COR-L47 (cell line): ENCODE results near the gene ATP2B1.

Experiments used
- DNase-seq: peaks from one replicate; lab custom pipeline; 2025; lab: John Stamatoyannopoulos, UW

The ATP2B1 gene

DNA sequence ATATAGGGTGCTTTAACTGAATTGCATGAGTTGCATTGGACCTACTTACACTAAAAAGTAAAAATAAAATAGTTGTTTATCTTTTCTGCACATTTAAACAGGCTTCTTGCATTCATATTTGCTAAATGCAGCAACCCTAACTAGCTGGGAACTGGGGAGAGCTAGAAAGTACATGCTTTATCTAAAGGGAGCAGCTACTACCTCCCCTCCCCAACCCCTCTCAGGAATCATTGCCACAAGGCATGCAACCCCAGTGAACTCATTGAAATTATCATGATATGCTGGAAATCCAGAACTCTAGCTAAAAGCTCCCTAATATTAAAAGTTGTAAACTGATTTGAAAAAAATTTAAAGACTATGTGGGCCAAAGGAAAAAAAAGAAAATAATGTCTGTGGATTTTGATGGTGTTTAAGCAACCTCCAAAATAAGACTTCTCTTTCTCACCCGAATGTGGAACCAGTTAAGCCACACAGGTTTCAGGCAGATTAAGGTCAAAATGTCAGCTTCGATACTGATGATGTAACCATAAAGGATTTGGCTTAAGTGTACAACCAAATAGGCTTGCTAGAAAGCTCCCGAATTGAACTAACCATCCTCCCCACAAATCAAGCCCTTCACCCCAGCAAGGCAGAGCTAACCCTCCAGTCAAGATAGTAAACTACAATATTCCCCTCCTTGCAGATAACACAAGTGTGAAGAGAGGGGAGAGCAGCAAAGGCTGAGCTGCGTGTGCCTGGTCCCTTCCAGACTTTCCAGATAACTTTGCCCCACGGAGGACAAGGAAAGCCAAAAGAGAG lies 169.0 kb downstream of the ATP2B1 start:
- no peak for DNase-seq

DNA sequence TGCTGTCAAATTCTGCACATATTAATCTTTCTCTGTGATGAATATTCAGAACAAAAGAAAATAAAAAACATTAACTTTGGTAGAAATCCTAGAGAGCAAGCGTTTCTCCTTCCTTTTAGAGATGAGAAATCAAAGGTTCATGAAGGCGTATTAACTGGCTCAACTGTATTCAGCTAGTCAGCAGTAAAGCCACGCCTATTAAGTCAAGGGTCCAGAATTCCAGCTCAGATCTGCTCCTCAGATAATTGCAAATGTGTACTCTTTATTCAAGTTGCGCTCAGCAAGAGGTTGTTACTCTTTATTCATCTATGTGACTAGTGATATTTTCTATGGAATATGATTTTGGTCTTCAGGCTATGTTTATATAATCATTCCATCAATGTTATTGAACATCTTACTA lies 169.7 kb downstream of the ATP2B1 start:
- DNase-seq, result no peak
